ENCODE measurements around the gene ARFGEF2.

DNA sequence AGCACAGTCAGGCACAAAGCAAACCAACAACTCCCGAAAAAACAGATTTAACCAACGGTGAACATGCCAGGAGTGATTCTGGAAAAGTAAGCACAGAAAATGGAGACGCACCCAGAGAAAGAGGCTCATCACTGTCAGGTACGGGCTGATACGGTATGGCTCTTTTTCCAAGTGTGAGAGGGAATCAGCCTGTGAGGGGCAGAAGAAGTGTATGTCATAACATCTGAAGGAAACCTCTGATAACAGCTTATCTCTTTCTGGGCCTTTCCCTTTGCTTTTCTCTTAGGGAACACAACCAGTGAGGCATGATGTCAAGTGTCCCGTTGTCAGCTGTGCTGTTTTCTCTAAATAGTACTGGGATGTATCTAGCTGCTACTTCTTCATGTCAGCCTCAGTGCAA is 32.1 kb downstream of the ARFGEF2 start:
- TF ChIP-seq CTCF (IDR thresholded peaks at IDR 0.05) (no peak), POLR2A (IDR thresholded peaks at IDR 0.05) (no peak), EP300 (IDR thresholded peaks at IDR 0.05) (no peak)

Measured in ovary (tissue), 3 donors.